Umbilical cord (tissue), 2 donors: ENCODE data around the gene ZFX. TPM values are rescaled to one million over a fixed set of nuclear protein-coding genes. Genes with fewer than 3 reads are reported as not detected.

Source experiments
- DNase-seq: peaks from one replicate; pipeline ENCODE4 v3.0.0-alpha.2; 2015; ENCODE audit warnings: low spot score
- total RNA-seq: library from RNA; depleted of rRNA; stranded (reverse); fragments of >200 nt; gene quantifications from one replicate; pipeline ENCODE4 v1.2.3, GENCODE V29; 2014; ENCODE audit warnings: low replicate concordance; ENCODE audit not compliant: insufficient read depth

The ZFX gene
- total RNA-seq, 1 donor from 2014 or later, result 40.4 TPM

DNA sequence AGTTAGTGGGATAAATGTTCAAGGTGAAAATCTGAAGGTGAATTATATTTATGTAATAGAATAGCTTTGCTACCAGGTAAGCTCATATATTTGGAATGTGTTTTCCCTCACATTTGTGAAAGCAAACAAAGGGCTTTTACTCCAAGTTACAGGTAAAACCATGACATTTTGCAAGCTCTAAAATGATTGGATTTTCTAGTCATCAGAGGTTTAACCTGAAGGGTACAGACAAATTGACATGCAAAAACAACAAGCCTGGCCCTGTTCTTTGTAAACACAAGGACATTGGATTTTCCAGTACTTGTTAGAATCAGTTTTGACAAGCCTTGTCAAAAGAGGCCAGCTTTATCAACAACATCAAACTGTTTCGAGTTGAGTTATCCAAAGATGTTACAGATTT is 51.7 kb downstream of the ZFX start:
- DNase-seq, result no peak

DNA sequence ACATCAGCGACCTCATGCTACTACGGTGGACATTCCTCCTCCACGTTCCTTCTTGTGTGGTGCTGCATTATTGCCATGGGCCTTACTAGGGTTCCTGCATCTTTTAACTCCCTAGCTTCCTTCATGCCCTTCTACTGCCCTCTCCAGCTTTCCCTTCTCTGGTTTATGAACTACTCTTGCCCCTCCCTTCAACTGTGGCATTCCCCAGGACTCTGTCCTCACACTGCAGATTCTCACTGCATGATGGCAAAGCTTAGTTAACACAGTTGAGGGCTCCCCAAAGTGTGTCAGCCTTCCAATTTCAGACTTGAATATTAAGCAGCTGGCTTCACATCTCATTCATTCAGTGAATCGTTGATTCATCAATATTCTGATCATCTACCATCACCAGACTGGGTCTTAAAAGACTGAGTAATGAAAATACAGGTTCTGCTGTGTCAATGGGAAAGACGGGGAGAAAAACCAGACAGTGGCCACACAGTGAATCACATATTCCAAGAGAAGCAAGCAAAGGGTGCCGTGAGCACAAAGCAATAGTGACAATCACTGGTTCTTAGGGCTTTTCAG is 53.0 kb downstream of the ZFX start:
- no peak for DNase-seq

DNA sequence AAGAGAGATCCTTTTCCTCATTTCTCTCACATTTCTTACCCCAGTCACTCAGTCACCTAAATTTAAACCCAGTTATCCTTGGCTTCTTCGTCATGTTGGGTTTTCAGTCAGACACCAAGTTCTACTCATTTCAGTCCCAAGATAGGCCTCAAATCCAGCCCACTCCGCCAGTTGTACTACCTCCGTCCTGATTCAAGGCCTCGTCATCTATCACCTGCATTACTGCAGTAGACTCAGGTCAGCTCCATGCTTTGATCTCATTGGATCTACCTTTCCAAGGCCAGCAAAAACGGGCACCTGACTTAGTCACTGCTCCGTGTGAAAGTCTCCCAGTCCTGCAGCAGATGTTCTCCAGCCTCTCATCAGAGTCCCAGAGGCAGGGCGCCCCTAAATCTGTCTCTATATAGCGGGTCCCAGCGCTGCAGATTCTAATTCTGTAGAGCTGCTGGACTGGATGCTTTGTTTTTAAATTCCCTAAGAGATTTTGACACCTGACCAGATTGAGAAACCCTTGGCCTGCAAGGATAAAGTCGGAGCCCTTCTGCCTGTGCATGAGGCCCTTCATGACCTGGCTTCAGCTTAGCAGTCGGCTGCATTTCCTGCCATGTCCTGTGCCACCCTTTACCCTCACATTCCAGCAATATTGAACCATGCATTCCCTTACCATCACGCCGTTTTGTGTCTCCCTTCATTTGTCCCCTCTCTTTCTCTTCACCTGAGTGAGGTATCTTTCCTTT is 53.7 kb downstream of the ZFX start:
- DNase-seq, result no peak

DNA sequence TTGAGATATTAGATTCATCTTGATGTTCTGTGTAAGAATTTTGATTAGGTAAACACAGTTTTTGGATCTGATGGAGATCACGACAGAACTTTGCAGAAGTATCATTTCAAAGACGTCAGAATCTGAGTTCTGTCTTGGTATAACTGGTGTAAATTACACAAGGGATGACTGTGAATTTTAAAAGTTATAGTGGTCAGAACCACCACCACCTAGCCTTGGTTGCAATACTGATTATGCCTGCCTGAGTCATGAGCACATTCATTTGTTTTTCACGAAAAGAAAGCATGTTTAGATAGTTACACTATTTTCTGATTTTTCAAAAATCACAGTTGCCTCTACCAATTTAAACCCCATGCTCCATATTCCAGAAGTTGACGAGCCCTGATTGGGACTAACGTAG is 54.8 kb downstream of the ZFX start:
- no peak for DNase-seq

DNA sequence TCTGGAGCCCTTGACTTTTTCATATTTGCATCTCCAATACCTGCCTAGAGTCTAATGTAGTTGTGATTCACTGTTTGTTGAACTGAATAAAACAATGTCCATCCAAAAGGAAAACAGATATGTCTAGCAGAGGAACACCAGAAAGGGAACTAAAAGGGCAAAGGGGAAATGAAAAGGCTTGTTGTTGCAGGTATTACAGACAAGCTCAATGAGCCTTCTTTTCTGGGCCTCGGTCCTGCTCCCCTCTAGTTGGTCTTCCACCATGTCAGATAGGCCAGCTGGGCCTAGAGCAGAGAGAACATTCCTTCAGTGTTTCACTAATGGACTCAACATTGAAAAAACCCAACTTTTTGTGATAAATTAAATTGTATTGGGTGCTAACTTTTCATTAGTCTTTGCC is 55.4 kb downstream of the ZFX start:
- no peak for DNase-seq

DNA sequence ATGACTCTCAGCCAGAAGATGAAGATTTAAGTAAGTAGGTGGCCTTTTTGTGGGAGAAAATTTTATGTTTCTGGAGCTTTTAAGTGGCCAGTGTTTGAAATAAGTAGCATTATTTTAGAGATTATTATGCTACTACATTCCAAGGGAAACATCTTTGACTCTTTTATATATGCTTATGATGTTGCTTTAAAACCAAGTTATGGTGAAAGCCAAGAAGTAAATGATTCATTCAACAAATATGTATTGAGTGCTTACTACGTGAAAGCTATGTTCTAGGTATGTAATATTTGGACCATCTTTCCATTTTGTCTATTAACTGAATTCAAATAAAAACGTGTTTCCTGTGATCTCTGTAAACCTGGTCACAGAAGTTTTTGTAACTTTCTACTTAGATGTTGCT is 58.3 kb downstream of the ZFX start:
- DNase-seq, result no peak

DNA sequence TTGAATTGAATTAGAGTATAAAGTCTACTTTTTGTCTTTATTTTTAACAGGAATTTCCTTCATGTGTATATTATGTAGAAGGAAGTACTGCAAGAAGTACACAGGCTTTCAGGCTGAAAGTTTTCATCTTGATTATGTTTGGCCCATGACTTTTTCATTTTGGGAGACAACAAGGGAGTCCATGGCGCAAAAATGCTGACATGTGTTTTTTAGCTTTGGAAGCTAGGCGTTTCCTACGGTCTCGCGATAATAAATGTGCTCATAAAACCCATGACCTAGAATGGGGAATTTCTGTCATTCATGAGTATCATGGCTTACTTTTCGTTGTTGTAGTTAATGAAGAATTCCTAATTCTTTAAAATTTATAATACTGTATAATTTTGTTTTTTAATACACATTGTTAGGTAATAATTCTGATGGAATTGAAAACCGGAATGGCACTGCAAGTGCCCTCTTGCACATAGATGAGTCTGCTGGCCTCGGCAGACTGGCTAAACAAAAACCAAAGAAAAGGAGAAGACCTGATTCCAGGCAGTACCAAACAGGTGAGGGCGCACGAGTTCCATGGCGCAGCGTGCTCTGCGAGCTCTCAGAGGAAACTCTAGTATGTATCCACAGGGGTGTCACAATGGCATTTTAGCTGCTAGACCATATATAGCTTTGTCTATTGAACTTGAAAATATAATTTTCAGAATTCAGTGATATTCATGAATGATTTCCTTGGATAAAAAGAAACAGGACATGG is 59.1 kb downstream of the ZFX start:
- no peak for DNase-seq

DNA sequence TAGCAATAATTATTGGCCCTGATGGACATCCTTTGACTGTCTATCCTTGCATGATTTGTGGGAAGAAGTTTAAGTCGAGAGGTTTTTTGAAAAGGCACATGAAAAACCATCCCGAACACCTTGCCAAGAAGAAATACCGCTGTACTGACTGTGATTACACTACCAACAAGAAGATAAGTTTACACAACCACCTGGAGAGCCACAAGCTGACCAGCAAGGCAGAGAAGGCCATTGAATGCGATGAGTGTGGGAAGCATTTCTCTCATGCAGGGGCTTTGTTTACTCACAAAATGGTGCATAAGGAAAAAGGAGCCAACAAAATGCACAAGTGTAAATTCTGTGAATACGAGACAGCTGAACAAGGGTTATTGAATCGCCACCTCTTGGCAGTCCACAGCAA is 60.7 kb downstream of the ZFX start:
- DNase-seq, result no peak

DNA sequence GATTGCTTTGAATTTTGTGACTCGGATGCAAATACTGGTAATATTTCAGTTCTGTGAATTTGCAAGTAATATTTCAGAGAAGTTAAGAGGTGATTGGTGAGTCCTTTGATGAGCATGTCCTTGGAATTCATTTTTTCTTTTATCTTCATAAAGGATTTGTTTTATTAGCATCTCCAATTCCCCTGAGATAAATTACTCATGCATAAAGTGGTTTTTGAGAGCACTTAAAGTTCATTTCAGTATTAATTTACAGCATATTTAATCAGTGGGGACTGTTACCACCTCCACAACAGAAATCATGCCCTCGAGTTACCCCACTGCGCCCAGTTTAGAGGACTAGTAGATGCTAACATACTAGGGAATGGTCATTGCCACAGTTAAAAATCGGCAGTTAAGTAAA is 65.0 kb downstream of the ZFX start:
- DNase-seq, result no peak

DNA sequence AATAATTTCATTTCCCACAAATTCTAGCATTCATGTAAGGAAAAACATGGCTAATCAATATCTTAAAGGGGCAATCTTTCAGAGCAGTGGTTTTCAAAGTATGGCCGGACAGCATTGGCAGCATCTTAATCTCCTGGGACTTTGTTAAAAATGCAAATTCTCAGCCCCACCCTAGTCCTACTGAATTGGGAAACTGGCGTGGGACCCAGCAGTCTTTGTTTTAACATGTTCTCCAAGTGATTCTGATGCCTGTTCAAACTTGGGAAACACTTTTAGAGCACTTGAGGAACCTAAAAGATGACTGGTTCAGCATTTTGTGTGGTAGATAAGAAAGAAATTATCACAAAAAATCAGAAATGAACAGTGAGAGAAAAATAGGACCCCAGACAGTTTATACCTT is 65.7 kb downstream of the ZFX start:
- no peak for DNase-seq

DNA sequence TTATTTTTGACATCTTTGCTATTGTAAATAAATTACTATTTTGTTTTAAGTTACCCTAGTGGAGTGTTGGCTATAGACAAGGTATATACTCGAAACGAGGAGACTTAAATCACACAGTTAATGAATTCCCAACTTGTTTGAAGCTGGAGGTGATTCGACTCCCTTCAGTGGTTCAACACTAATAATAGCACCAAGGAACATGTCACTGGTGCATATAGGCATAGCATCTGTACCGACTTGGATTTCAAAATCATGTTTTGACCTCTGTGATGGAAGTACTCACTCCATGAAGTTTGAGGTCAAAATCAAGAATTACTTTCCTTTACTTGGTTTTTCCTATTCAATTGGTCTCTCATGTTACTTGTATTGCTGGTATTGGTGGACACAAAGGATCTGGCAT is 66.5 kb downstream of the ZFX start:
- DNase-seq, result no peak

DNA sequence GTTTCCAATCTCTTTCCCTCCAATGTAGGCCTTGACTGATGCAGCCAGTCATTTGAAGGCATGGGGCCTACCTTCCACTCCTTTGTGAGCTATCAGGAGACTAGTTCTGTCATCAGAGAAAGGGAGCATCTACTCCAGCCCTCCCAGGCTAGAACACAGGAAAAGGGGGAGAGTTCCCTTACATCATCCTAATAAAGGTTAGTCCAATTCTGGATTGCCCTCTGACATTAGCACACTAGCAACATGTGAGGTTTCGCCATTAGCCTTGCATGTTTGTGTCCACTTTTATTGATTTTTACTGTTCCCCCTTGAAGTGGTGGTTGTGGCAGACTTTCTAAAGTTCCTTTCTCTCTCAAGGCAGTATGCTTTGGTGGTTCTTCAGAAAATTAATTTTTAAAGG is 67.3 kb downstream of the ZFX start:
- DNase-seq, result no peak

DNA sequence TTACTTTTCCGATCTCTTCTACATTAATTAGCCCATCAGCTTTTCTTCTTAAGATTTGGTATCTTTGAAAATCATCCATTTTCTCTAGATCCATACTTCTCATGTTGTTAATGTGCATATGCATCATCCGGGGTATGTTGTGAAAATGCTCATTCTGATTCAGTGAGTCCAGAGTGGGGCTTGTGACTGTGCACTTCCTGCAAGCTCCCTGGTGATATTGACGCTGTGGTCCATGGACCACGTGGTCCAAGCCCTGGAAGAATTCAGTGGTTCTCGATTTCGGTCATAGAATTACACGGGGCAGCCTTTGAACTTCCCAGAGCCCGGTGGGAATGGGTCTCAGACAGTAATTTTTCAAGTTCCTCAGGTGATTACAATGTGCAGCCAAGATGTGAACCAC is 69.8 kb downstream of the ZFX start:
- DNase-seq, result no peak

DNA sequence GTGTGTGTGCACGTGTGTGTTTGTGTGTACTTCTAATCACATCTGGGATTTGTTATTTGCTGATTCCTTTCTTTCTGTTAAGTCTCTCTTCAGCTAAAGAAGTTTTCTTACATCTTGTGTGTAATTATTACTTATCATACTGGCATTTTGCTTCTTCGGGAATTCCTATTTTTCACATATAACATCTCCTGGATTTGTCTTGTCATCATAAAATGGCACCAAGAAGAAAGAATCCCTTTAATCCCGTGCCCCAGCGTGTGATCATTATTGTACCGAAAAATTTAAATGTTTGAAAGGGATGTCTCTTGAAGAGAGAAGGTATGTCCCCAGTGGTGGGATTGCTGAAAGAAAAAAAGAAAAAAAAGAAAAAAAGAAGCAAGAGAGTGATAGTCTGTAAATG is 72.3 kb downstream of the ZFX start:
- DNase-seq, result no peak

DNA sequence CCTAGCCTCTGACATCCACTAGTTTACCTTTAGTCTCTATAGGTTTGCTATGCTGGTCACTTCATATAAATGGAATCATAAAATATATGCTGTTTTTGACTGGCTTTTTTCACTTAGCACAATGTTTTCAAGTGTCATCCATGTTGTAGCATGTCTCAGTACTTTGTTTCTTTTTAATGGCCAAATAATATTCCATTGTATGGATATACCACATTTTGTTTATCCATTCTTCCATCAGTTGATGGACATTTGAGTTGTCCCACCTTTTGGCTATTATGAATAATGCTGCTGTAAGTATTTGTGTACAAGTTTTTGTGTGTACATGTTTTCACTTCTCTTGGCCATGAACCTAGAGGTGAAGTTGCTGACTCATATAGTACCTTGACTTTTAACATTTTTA is 75.7 kb downstream of the ZFX start:
- DNase-seq, result no peak

DNA sequence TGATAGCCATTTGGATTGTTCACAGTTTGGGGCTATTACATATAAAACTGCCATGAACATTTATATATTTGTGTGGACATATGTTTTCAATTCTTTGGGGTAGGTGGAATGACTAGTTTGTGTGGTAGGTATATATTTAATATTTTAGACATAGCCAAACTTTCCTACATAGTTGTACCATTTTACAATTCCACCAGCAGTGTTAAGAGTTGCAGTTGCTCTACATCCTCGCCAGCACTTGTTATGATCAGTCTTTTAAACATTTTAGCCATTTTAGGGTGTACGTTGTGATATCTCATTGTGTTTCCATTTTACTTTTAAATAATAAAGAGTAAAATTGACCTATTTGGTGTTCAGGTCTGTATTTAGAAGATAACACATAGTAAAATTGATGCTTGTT is 76.6 kb downstream of the ZFX start:
- no peak for DNase-seq

DNA sequence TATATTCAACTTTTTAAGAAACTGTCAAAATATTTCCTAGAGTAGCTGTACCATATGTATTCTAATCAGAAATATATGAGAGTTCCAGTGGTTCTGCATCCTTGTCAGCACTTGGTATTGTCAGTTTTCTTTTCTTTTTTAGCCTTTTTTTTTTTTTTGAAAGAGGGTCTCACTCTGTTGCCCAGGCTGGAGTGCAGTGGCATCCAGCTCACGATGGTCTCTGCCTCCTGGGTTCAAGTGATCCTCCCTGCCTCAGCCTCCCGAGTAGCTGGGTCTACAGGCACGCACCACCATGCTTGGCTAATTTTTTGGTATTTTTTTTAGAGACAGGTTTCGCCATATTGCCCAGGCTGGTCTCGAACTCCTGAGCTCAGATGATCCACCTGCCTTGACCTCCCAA is 79.1 kb downstream of the ZFX start:
- DNase-seq, result no peak

DNA sequence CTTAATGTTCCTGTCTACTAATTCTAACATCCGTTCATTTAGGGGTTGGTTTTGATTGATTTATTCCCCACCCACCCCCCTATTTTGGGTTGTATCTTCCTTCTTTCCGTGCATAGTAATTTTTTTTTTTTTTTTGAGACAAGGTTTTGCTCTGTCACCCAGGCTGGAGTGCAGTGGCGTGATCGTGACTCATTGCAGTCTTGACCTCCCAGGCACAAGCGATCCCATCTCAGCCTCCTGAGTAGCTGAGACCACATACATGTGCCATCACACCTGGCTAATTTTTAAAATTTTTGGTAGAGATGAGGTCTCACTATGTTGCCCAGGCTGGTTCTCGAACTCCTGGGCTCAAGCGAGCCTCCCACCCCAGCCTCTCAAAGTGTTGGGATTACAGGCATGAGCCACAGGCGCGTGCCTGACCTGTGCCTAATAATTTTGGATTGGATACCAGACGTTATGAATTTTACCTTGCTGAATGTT is 79.9 kb downstream of the ZFX start:
- DNase-seq, result no peak

DNA sequence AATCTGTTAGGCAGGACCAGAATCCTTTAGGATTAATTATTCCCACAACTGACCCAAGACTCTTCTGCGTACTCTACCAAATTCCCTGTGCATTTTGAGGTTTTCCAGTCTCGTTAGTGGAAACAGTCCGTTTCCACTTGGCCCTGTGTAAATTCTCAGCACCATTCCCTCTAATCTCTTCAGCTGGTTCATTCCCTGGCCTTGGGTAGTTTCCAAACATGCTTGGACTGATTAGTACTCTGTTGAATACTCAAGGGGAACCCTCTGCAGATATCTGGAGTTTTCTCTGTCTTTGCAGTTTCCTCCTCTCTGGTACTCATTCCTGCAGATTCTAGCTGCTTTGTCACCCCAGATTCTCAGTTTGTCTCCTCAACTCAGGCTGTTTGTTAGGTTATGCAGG is 80.4 kb downstream of the ZFX start:
- DNase-seq, result peak; percentile 42

DNA sequence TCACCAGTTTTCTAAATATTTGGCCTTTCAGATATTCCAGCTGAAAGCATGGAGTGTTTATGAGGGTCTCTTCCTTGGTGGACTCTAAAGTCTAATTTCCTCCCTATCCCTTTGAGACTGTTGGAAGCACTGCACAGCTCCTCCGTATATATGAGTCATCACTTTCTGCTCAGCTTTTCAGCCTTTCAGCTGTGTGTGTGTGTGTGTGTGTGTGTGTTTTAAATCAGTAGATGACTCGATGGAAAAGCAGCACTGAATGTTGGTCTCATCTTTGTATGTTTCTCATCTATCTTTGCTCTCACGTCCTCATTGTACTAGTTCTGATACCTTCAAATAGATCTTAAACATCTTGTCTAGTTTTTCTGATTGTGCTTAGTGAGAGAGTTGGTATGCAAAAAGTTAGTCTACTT is 81.6 kb downstream of the ZFX start:
- peak; percentile 78 for DNase-seq

DNA sequence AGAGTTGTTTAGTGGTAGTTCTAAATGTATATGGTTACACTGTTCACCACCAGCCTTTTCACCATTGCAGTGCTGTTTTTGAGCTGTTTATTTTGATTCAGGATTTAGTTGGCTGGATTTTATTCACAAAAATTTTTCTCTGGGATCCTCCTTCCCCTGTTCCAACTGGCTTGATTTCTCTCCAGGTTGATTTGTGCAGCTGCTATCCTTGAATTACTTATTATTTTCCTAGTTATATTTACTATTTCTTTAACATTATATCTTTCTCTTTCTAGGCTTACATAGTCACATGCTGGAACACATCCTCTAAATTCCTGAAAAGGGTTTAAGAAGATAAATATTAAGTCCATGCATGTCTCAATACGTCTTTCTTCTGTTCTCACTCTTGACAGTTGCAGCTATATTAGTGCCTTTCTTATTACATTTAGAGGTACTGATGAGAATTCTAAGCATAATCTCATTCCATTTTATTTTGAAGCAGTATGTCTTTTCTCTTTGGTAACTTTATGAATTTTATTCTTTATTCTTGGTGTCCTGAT is 82.2 kb downstream of the ZFX start:
- DNase-seq, result peak; percentile 35

DNA sequence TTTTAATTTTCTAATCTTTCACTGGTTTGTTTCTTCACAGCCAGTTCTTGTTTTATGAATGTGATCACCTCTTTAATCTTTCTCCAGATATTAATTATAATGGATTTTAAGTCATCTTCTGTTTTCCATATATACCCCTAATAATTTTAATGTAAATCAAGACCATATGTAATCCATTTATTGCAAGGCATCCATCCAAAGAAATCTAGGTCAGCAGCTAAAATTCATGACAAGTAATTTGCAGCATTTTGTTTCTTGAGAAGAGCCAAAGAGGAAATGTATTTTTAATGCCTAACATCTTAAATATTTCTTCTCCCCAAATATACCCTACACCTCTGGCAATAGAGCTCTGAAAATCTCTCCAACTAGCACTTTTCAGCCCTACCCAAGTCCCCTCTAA is 83.3 kb downstream of the ZFX start:
- no peak for DNase-seq
